GM12892 (cell line): ENCODE data around the gene C19orf85.

Experiments used
- POLR2A ChIP-seq: IDR thresholded peaks from 2 replicates; pipeline ENCODE4 v1.6.1; 2011; ENCODE audit warnings: low read depth, low read length, control low read depth
- POLR2AphosphoS5 ChIP-seq: IDR thresholded peaks from 2 replicates; pipeline ENCODE4 v1.6.1; 2011; ENCODE audit warnings: low read depth, low read length, control low read depth
- TAF1 ChIP-seq: IDR thresholded peaks from 2 replicates; pipeline ENCODE4 v1.6.1; 2011; ENCODE audit warnings: low read depth, mild to moderate bottlenecking, control low read depth, low read length, borderline replicate concordance

GRCh38 chr19:55437410-55437809 lies 27.1 kb downstream of the C19orf85 start:
- TF ChIP-seq POLR2A, result no peak
- TF ChIP-seq POLR2AphosphoS5, result no peak
- TF ChIP-seq TAF1, result no peak
